GM12891 (cell line): ENCODE measurements around the gene BRAF.

ENCODE experiments used
- PAX5 ChIP-seq: IDR thresholded peaks from 2 replicates; pipeline ENCODE4 v1.6.1; 2011; ENCODE audit warnings: low read length, moderate library complexity, mild to moderate bottlenecking; ENCODE audit not compliant: insufficient read depth, severe bottlenecking
- POLR2A ChIP-seq: IDR thresholded peaks from 2 replicates; pipeline ENCODE4 v1.6.1; 2011; ENCODE audit warnings: low read depth, low read length, control low read depth
- POLR2AphosphoS5 ChIP-seq: IDR thresholded peaks from 2 replicates; pipeline ENCODE4 v1.6.1; 2011; ENCODE audit warnings: low read depth, low read length, control low read depth
- POU2F2 ChIP-seq: IDR thresholded peaks from 2 replicates; pipeline ENCODE4 v1.6.1; 2011; ENCODE audit warnings: low read depth, mild to moderate bottlenecking, control low read depth, low read length, moderate library complexity
- SPI1 ChIP-seq: IDR thresholded peaks from 2 replicates; pipeline ENCODE4 v1.6.1; 2011; ENCODE audit warnings: low read depth, low read length, control low read depth
- TAF1 ChIP-seq: IDR thresholded peaks from 2 replicates; pipeline ENCODE4 v1.6.1; 2011; ENCODE audit warnings: low read depth, low read length, control low read depth

GRCh38 chr7:140911746-140912145, 13.0 kb downstream of the BRAF start:
- TF ChIP-seq POLR2AphosphoS5 = no peak
- no peak for TF ChIP-seq SPI1
- TF ChIP-seq POLR2A = no peak
- TF ChIP-seq TAF1 = no peak
- no peak for TF ChIP-seq POU2F2
- no peak for TF ChIP-seq PAX5
